H1 (cell line): Measurements from ENCODE around the gene TTYH2.

ENCODE experiments used
- CEBPB ChIP-seq: IDR thresholded peaks from 2 replicates; pipeline ENCODE4 v1.6.1; 2012; ENCODE audit warnings: low read depth, low read length
- CTCF ChIP-seq, 3 experiments: IDR thresholded peaks; 1 replicate in 2 of 3; 2 replicates in 1 of 3; pipeline versions ENCODE4 v1.5.1 to v1.6.1; 2011; ENCODE audit warnings: low read length in 3 of 3, mild to moderate bottlenecking in 3 of 3, inconsistent platforms in 2 of 3, low read depth in 1 of 3, moderate library complexity in 1 of 3; ENCODE audit not compliant: insufficient read depth in 1 of 3; ENCODE audit errors: control extremely low read depth in 1 of 3
- MAFK ChIP-seq: IDR thresholded peaks from 2 replicates; pipeline ENCODE4 v1.6.1; 2012; ENCODE audit warnings: low read depth, mild to moderate bottlenecking, improper control_type of control experiment, low read length
- NRF1 ChIP-seq: IDR thresholded peaks from 2 replicates; pipeline ENCODE4 v1.6.1; 2011; ENCODE audit warnings: mild to moderate bottlenecking, low read depth, low read length, improper control_type of control experiment
- POLR2A ChIP-seq, 2 experiments: IDR thresholded peaks; 1 replicate in 1 of 2; 2 replicates in 1 of 2; pipeline ENCODE4 v1.6.1; 2011; ENCODE audit warnings: low read depth in 2 of 2, low read length in 2 of 2, mild to moderate bottlenecking in 2 of 2; ENCODE audit errors: control extremely low read depth in 1 of 2
- RNF2 ChIP-seq: fragments of 200-900, 300-1000 bp; sonication (generic); IDR thresholded peaks from 2 replicates; pipeline ENCODE4 v1.7.1; 2016; ENCODE audit warnings: borderline replicate concordance, low read depth, mild to moderate bottlenecking, antibody characterized with exemption, low read length; ENCODE audit not compliant: poor library complexity, severe bottlenecking; ENCODE audit errors: missing control alignments
- SRF ChIP-seq: IDR thresholded peaks from 2 replicates; pipeline ENCODE4 v1.6.1; 2011; ENCODE audit warnings: mild to moderate bottlenecking, low read depth, low read length, moderate library complexity
- TEAD4 ChIP-seq: IDR thresholded peaks from 2 replicates; pipeline ENCODE4 v1.6.1; 2012; ENCODE audit warnings: low read depth, low read length, inconsistent platforms, mixed read lengths
- TF ChIP-seq, protein P1 (sequence below): IDR thresholded peaks from 2 replicates; pipeline ENCODE4 v1.6.1; 2011; ENCODE audit warnings: low read depth, mild to moderate bottlenecking, low read length; ENCODE audit not compliant: insufficient read depth

DNA sequence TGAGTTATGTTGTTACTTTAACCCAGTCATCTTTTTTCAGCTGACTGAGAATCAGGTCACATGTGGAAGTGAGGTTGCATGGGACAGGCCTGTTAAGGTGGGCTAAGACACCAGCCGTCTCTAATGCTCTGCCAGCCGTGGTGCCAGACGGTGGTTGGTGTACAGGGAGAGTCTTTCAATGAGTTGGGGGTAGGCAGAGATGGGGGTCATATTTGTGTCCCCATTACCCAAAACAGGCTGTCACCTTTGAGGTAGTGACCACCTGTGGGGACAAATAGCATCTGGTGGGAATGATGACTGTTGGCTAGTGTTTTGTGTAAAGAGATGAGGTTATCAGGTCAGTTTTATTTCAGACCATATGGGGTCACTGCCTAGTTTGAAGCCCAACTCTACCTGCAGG, 8.1 kb upstream of the TTYH2 start:
- TF ChIP-seq CEBPB (no peak), CTCF (IDR thresholded peaks at IDR 0.05; ENCODE audit: control extremely low read depth in 1 of 3, insufficient read depth in 1 of 3, low read depth in 1 of 3, low read length in 3 of 3) (no peak), RNF2 (no peak), MAFK (no peak), SRF (no peak), TEAD4 (no peak), NRF1 (no peak), POLR2A (IDR thresholded peaks at IDR 0.05; ENCODE audit: control extremely low read depth in 1 of 2, low read depth in 2 of 2, low read length in 2 of 2) (peak in 1 of 2 experiments; percentile 70; a peak in 2 of 3 replicates)
- TF ChIP-seq, protein P1, sequence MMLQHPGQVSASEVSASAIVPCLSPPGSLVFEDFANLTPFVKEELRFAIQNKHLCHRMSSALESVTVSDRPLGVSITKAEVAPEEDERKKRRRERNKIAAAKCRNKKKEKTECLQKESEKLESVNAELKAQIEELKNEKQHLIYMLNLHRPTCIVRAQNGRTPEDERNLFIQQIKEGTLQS, result no peak
